GM18499 (cell line): ENCODE results near the gene TAL1.
"Not testable (repeated sequence)": the region's sequence is repeated elsewhere in the genome, so short reads cannot be mapped to it uniquely, and the experiment has no call there.

Experiments
- ATAC-seq: cut with Tn5 transposase; IDR thresholded peaks from one replicate; pipeline ENCODE4 v1.9.1; 2021; ENCODE audit warnings: moderate number of reproducible peaks; ENCODE audit not compliant: insufficient read depth, unreplicated experiment

TAL1 gene

GRCh38 chr1:47213230-47213963, 18.6 kb downstream of the TAL1 start:
- ATAC-seq: no peak

- no peak for ATAC-seq
Observed at GRCh38 chr1:47212636-47213229, 19.3 kb downstream of the TAL1 start.

- ATAC-seq: no peak
Observed at GRCh38 chr1:47211796-47212269, 20.2 kb downstream of the TAL1 start.

- ATAC-seq: no peak
Observed at GRCh38 chr1:47210666-47211065, 21.4 kb downstream of the TAL1 start.

- no peak for ATAC-seq
Observed at GRCh38 chr1:47209725-47210325, 22.2 kb downstream of the TAL1 start.

GRCh38 chr1:47209091-47209490, 22.9 kb downstream of the TAL1 start:
- ATAC-seq: no peak

GRCh38 chr1:47208374-47208850, 23.6 kb downstream of the TAL1 start:
- ATAC-seq: no peak

- ATAC-seq: no peak
Observed at GRCh38 chr1:47207803-47208373, 24.1 kb downstream of the TAL1 start.

GRCh38 chr1:47205918-47206317, 26.1 kb downstream of the TAL1 start:
- no peak for ATAC-seq

GRCh38 chr1:47203504-47203903, 28.5 kb downstream of the TAL1 start:
- ATAC-seq: not testable (repeated sequence)

- no peak for ATAC-seq
Observed at GRCh38 chr1:47201179-47201578, 30.8 kb downstream of the TAL1 start.

GRCh38 chr1:47198214-47198613, 33.8 kb downstream of the TAL1 start:
- no peak for ATAC-seq

- ATAC-seq: no peak
Observed at GRCh38 chr1:47196622-47197021, 35.4 kb downstream of the TAL1 start.

- not testable (repeated sequence) for ATAC-seq
Observed at GRCh38 chr1:47195981-47196380, 36.0 kb downstream of the TAL1 start.

- ATAC-seq: no peak
Observed at GRCh38 chr1:47194311-47194710, 37.7 kb downstream of the TAL1 start.

GRCh38 chr1:47193496-47193895, 38.5 kb downstream of the TAL1 start:
- ATAC-seq: not testable (repeated sequence)

- ATAC-seq: no peak
Observed at GRCh38 chr1:47192458-47193384, 39.3 kb downstream of the TAL1 start.

GRCh38 chr1:47191940-47192457, 40.0 kb downstream of the TAL1 start:
- ATAC-seq: no peak

GRCh38 chr1:47190857-47191256, 41.2 kb downstream of the TAL1 start:
- no peak for ATAC-seq

GRCh38 chr1:47190509-47190855, 41.5 kb downstream of the TAL1 start:
- no peak for ATAC-seq
